Measurements from ENCODE around the gene NSF.
"Not testable (repeated sequence)": the region's sequence is repeated elsewhere in the genome, so short reads cannot be mapped to it uniquely, and the experiment has no call there.

Gene NSF

GRCh38 chr17:46632146-46632545 lies 41.7 kb downstream of the NSF start:
- DNase-seq = not testable (repeated sequence)

- DNase-seq = not testable (repeated sequence)
These were observed 44.4 kb downstream of the NSF start for GRCh38 chr17:46634844-46635243.

GRCh38 chr17:46641861-46642656 lies 51.6 kb downstream of the NSF start:
- not testable (repeated sequence) for DNase-seq

GRCh38 chr17:46647251-46647650 lies 56.8 kb downstream of the NSF start:
- DNase-seq = not testable (repeated sequence)

GRCh38 chr17:46647688-46648278 lies 57.3 kb downstream of the NSF start:
- not testable (repeated sequence) for DNase-seq

GRCh38 chr17:46649246-46649645 lies 58.8 kb downstream of the NSF start:
- DNase-seq = not testable (repeated sequence)

GRCh38 chr17:46652024-46652643 lies 61.7 kb downstream of the NSF start:
- not testable (repeated sequence) for DNase-seq

- DNase-seq = not testable (repeated sequence)
These were observed 67.8 kb downstream of the NSF start for GRCh38 chr17:46658235-46658634.

- not testable (repeated sequence) for DNase-seq
These were observed 69.2 kb downstream of the NSF start for GRCh38 chr17:46659702-46660101.

GRCh38 chr17:46663123-46663522 lies 72.7 kb downstream of the NSF start:
- DNase-seq = not testable (repeated sequence)

- not testable (repeated sequence) for DNase-seq
These were observed 73.1 kb downstream of the NSF start for GRCh38 chr17:46663552-46663951.

- DNase-seq = not testable (repeated sequence)
These were observed 75.5 kb downstream of the NSF start for GRCh38 chr17:46665969-46666368.

- not testable (repeated sequence) for DNase-seq
These were observed 80.3 kb downstream of the NSF start for GRCh38 chr17:46670789-46671188.

- not testable (repeated sequence) for DNase-seq
These were observed 82.3 kb downstream of the NSF start for GRCh38 chr17:46672777-46673176.

- DNase-seq = not testable (repeated sequence)
These were observed 87.3 kb downstream of the NSF start for GRCh38 chr17:46677819-46678218.

GRCh38 chr17:46683653-46684052 lies 93.2 kb downstream of the NSF start:
- DNase-seq = not testable (repeated sequence)

- DNase-seq = not testable (repeated sequence)
These were observed 94.8 kb downstream of the NSF start for GRCh38 chr17:46685284-46685683.

- not testable (repeated sequence) for DNase-seq
These were observed 101.7 kb downstream of the NSF start for GRCh38 chr17:46692196-46692595.

GRCh38 chr17:46693283-46693682 lies 102.8 kb downstream of the NSF start:
- not testable (repeated sequence) for DNase-seq

- not testable (repeated sequence) for DNase-seq
These were observed 106.1 kb downstream of the NSF start for GRCh38 chr17:46696522-46696921.

GRCh38 chr17:46699014-46699413 lies 108.5 kb downstream of the NSF start:
- DNase-seq = not testable (repeated sequence)

GRCh38 chr17:46717999-46718398 lies 127.5 kb downstream of the NSF start:
- DNase-seq = no peak

- DNase-seq = no peak
These were observed 129.4 kb downstream of the NSF start for GRCh38 chr17:46719891-46720290.

GRCh38 chr17:46720408-46720807 lies 129.9 kb downstream of the NSF start:
- DNase-seq = no peak

Data from stimulated activated CD4-positive, alpha-beta T cell treated with anti-CD3 and anti-CD28 coated beads, Interleukin-1b, Interleukin-23, amount 100 ng/mL, for 48 hours (primary cell).